HG02763 (cell line): Measurements from ENCODE around the gene MYL7.
"Not testable (repeated sequence)": the region's sequence is repeated elsewhere in the genome, so short reads cannot be mapped to it uniquely, and the experiment has no call there.

Experiments used
- ATAC-seq: cut with Tn5 transposase; IDR thresholded peaks from one replicate; pipeline ENCODE4 v1.9.1; 2021; ENCODE audit warnings: mild to moderate bottlenecking, moderate library complexity; ENCODE audit not compliant: unreplicated experiment

Gene MYL7

GRCh38 chr7:44141221-44141850 is at the start of gene MYL7:
MYL7 (minus strand) TSS chr7:44141332; CDS start chr7:44141305, 27 bp downstream.
- ATAC-seq, result no peak

- ATAC-seq, result no peak
Measured at GRCh38 chr7:44189993-44190872, 49.1 kb upstream of the MYL7 start.

GRCh38 chr7:44189286-44189992 is 48.3 kb upstream of the MYL7 start, which contains the start of gene GCK:
GCK (minus strand) TSS chr7:44189439; CDS start chr7:44188953, 486 bp downstream.
- no peak for ATAC-seq

GRCh38 chr7:44188480-44189225 is 47.5 kb upstream of the MYL7 start:
- no peak for ATAC-seq

GRCh38 chr7:44187636-44188416 is 46.7 kb upstream of the MYL7 start:
- ATAC-seq, result no peak

- no peak for ATAC-seq
Measured at GRCh38 chr7:44186736-44187135, 45.6 kb upstream of the MYL7 start.

GRCh38 chr7:44185729-44186128 is 44.6 kb upstream of the MYL7 start:
- no peak for ATAC-seq

- ATAC-seq, result no peak
Measured at GRCh38 chr7:44184873-44185446, 43.8 kb upstream of the MYL7 start.

GRCh38 chr7:44184206-44184872 is 43.2 kb upstream of the MYL7 start:
- no peak for ATAC-seq

- no peak for ATAC-seq
Measured at GRCh38 chr7:44183386-44183785, 42.3 kb upstream of the MYL7 start.

GRCh38 chr7:44182827-44183226 is 41.7 kb upstream of the MYL7 start:
- no peak for ATAC-seq

- ATAC-seq, result no peak
Measured at GRCh38 chr7:44180631-44181030, 39.5 kb upstream of the MYL7 start.

- ATAC-seq, result no peak
Measured at GRCh38 chr7:44177570-44178131, 36.5 kb upstream of the MYL7 start.

- no peak for ATAC-seq
Measured at GRCh38 chr7:44176486-44176885, 35.4 kb upstream of the MYL7 start.

- no peak for ATAC-seq
Measured at GRCh38 chr7:44175730-44176129, 34.6 kb upstream of the MYL7 start.

GRCh38 chr7:44174694-44174948 is 33.5 kb upstream of the MYL7 start:
- not testable (repeated sequence) for ATAC-seq

- ATAC-seq, result no peak
Measured at GRCh38 chr7:44173911-44174693, 33.0 kb upstream of the MYL7 start.

- no peak for ATAC-seq
Measured at GRCh38 chr7:44172803-44173424, 31.8 kb upstream of the MYL7 start.
